Measurements from ENCODE around the gene SFI1. TPM values are rescaled to one million over a fixed set of nuclear protein-coding genes. Genes with fewer than 3 reads are reported as not detected.

Gene SFI1
- total RNA-seq, 3 donors from 2014 or later (not counting 1 experiment from before 2014, with no cell fraction given): 208 to 225 (median 217) TPM

DNA sequence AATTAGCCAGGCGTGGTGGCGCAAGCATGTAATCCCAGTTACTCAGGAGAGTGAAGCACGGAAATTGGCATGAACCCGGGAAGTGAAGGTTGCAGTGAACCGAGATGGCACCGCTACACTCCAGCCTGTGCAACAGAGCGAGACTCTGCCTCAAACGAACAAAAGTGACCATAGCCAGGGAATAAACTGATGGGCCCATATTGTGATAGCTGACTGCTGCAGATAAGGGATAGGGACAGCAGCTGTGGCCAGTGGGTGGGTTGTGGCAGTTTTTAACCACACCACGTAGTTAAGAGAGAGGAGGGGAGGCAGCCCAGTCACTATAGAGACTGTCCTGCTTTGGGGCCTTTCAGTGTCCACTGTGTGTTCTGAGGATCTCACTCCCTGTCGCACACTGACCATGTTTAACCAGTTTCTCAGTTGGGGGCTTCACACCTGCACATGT, 106.8 kb downstream of the SFI1 start:
- 86% methylated on average over 10 of the region's 10 CpGs for WGBS (ENCODE audit: insufficient coverage)
- Histone ChIP-seq H3K4me1 (ENCODE audit: control insufficient read depth, insufficient read depth, low read length) (no peaks in the 10 kb centered on the region), H3K36me3 (ENCODE audit: control insufficient read depth, insufficient read depth, low read length) (peaks cover 39% of the 10 kb centered on the region), H3K9me3 (ENCODE audit: control insufficient read depth, insufficient read depth, low read length) (no peaks in the 10 kb centered on the region), H3K4me3 (ENCODE audit: low read length) (no peak overlapping the region), H3K27me3 (ENCODE audit: control insufficient read depth, insufficient read depth, low read length) (no peaks in the 10 kb centered on the region), H3K27ac (ENCODE audit: low read length) (no peak overlapping the region)
- Mint-ChIP-seq H3K36me3 (no peaks in the 10 kb centered on the region), H3K4me3 (no peak overlapping the region), H3K27me3 (ENCODE audit: low read depth in 2 of 2) (no peaks in the 10 kb centered on the region), H3K4me1 (peaks cover 0 to 12% of the 10 kb centered on the region in 2 donors), H3K27ac (no peak overlapping the region), H3K9me3 (no peaks in the 10 kb centered on the region)
- DNase-seq: no peak
- no peak for ATAC-seq
- intact Hi-C loops (cut with micrococcal nuclease): no loop called here
- TF ChIP-seq, protein P1, sequence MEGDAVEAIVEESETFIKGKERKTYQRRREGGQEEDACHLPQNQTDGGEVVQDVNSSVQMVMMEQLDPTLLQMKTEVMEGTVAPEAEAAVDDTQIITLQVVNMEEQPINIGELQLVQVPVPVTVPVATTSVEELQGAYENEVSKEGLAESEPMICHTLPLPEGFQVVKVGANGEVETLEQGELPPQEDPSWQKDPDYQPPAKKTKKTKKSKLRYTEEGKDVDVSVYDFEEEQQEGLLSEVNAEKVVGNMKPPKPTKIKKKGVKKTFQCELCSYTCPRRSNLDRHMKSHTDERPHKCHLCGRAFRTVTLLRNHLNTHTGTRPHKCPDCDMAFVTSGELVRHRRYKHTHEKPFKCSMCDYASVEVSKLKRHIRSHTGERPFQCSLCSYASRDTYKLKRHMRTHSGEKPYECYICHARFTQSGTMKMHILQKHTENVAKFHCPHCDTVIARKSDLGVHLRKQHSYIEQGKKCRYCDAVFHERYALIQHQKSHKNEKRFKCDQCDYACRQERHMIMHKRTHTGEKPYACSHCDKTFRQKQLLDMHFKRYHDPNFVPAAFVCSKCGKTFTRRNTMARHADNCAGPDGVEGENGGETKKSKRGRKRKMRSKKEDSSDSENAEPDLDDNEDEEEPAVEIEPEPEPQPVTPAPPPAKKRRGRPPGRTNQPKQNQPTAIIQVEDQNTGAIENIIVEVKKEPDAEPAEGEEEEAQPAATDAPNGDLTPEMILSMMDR (IDR thresholded peaks at IDR 0.05): no peak

GRCh38 chr22:31603574-31603973, 107.2 kb downstream of the SFI1 start:
- 99% methylated on average over 5 of the region's 5 CpGs for WGBS (ENCODE audit: insufficient coverage)
- H3K9me3 Mint-ChIP-seq: no peaks in the 10 kb centered on the region
- TF ChIP-seq, protein P1 (IDR thresholded peaks at IDR 0.05): no peak
- H3K4me1 ChIP-seq (ENCODE audit: control insufficient read depth, insufficient read depth, low read length): no peaks in the 10 kb centered on the region
- no peak overlapping the region for H3K27ac Mint-ChIP-seq
- H3K27me3 ChIP-seq (ENCODE audit: control insufficient read depth, insufficient read depth, low read length): no peaks in the 10 kb centered on the region
- intact Hi-C loops (cut with micrococcal nuclease): no loop called here
- peaks cover 0 to 12% of the 10 kb centered on the region in 2 donors for H3K4me1 Mint-ChIP-seq
- no peaks in the 10 kb centered on the region for H3K36me3 Mint-ChIP-seq
- no peaks in the 10 kb centered on the region for H3K27me3 Mint-ChIP-seq (ENCODE audit: low read depth in 2 of 2)
- no peaks in the 10 kb centered on the region for H3K9me3 ChIP-seq (ENCODE audit: control insufficient read depth, insufficient read depth, low read length)
- H3K27ac ChIP-seq (ENCODE audit: low read length): no peak overlapping the region
- ATAC-seq: no peak
- H3K4me3 ChIP-seq (ENCODE audit: low read length): no peak overlapping the region
- H3K4me3 Mint-ChIP-seq: no peak overlapping the region
- DNase-seq: no peak
- peaks cover 39% of the 10 kb centered on the region for H3K36me3 ChIP-seq (ENCODE audit: control insufficient read depth, insufficient read depth, low read length)

DNA sequence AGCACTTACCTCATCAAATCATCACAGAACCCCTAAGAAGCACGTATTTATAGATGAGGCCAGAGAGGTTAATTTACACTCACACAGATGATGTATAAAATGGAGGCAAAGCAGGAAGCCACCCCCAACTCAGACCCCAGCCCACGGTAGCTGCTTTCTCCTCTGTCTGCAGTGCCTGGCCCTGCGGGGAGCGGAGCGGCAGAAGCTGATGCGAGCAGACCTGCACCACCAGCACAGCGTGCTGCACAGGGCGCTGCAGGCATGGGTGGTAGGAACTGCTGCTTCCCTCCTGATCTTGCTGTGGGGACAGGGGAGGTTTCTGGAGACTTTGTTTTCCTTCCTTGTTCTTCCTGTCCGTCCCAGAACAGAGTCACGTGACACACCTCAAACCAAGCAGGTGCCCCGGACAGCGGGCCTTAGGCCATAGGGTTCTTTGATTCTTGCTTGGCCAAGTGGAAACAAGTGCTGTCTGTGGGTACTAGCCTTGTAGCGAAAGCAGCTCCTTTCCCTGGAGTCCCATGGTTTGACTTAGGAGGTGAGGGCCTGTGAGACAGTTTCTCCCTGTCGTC, 107.9 kb downstream of the SFI1 start:
- Histone ChIP-seq H3K4me3 (ENCODE audit: low read length) (no peak overlapping the region), H3K27ac (ENCODE audit: low read length) (no peak overlapping the region), H3K9me3 (ENCODE audit: control insufficient read depth, insufficient read depth, low read length) (no peaks in the 10 kb centered on the region), H3K36me3 (ENCODE audit: control insufficient read depth, insufficient read depth, low read length) (peaks cover 39% of the 10 kb centered on the region), H3K4me1 (ENCODE audit: control insufficient read depth, insufficient read depth, low read length) (no peaks in the 10 kb centered on the region), H3K27me3 (ENCODE audit: control insufficient read depth, insufficient read depth, low read length) (no peaks in the 10 kb centered on the region)
- 95% methylated on average over 14 of the region's 14 CpGs for WGBS (ENCODE audit: insufficient coverage)
- H3K4me1 Mint-ChIP-seq: peaks cover 0 to 12% of the 10 kb centered on the region in 2 donors
- intact Hi-C loops (cut with micrococcal nuclease): no loop called here
- DNase-seq (no peak), ATAC-seq (no peak)
- H3K27ac Mint-ChIP-seq: no peak overlapping the region
- no peak overlapping the region for H3K4me3 Mint-ChIP-seq
- no peaks in the 10 kb centered on the region for H3K27me3 Mint-ChIP-seq (ENCODE audit: low read depth in 2 of 2)
- no peaks in the 10 kb centered on the region for H3K9me3 Mint-ChIP-seq
- TF ChIP-seq, protein P1 (IDR thresholded peaks at IDR 0.05): no peak
- no peaks in the 10 kb centered on the region for H3K36me3 Mint-ChIP-seq

Data from natural killer cell (primary cell).